ENCODE results near the gene TTC28. TPM values are rescaled to one million over a fixed set of nuclear protein-coding genes. Genes with fewer than 3 reads are reported as not detected.

The TTC28 gene
- total RNA-seq, 1 experiment from 2014 or later: not detected

DNA sequence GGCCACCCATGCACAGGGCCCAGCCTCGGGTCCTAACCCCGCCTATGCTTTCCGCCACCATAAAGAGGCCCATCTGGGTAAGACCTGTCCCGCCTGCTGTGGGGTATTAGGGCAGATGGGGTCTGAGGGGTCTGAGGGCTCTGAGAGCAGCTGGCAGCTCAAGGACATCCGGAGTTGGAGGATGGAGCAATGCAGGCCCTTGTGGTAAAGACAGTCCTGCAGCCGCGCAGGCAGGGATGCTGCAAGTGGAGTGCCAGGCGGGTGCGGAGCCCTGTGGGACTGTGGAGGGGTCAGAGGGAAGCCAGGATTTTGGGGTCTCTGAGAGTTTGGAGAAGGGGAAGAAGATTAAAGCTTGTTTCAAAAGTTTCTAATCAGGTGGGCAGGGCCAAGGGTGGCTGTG is 679.3 kb downstream of the TTC28 start:
- intact Hi-C loops (cut with micrococcal nuclease): loop anchor here (10.0 kb wide), 1 partner anchor 196 kb away; the partner anchor contains the start of gene MN1
- H3K9me3 Mint-ChIP-seq (ENCODE audit: unreplicated experiment): no peaks in the 10 kb centered on the region
- TF ChIP-seq, protein P1, sequence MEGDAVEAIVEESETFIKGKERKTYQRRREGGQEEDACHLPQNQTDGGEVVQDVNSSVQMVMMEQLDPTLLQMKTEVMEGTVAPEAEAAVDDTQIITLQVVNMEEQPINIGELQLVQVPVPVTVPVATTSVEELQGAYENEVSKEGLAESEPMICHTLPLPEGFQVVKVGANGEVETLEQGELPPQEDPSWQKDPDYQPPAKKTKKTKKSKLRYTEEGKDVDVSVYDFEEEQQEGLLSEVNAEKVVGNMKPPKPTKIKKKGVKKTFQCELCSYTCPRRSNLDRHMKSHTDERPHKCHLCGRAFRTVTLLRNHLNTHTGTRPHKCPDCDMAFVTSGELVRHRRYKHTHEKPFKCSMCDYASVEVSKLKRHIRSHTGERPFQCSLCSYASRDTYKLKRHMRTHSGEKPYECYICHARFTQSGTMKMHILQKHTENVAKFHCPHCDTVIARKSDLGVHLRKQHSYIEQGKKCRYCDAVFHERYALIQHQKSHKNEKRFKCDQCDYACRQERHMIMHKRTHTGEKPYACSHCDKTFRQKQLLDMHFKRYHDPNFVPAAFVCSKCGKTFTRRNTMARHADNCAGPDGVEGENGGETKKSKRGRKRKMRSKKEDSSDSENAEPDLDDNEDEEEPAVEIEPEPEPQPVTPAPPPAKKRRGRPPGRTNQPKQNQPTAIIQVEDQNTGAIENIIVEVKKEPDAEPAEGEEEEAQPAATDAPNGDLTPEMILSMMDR (IDR thresholded peaks at IDR 0.05; ENCODE audit: unreplicated experiment): no peak
- H3K36me3 Mint-ChIP-seq (ENCODE audit: insufficient read depth, unreplicated experiment): no peaks in the 10 kb centered on the region
- no peak overlapping the region for H3K4me3 Mint-ChIP-seq (ENCODE audit: unreplicated experiment)
- H3K4me1 Mint-ChIP-seq (ENCODE audit: insufficient read depth, unreplicated experiment): peaks cover 6% of the 10 kb centered on the region
- no peak overlapping the region for H3K27ac Mint-ChIP-seq (ENCODE audit: low read depth, unreplicated experiment)
- CTCF ChIA-PET: interaction anchor here (1.6 to 3.3 kb wide), 3 partner anchors 10 to 116 kb away, joined by 3 to 10 read pairs (median 4); no protein-coding TSS in a partner anchor
- H3K27me3 Mint-ChIP-seq (ENCODE audit: insufficient read depth, unreplicated experiment): no peaks in the 10 kb centered on the region
- DNase-seq (ENCODE audit: unreplicated experiment): no peak
- POLR2A ChIA-PET: interaction anchor here (0.6 kb wide), 1 partner anchor 68 kb away, joined by 3 read pairs; no protein-coding TSS in a partner anchor
- BruUV-seq (replicated peaks): no TSS peak

- H3K36me3 Mint-ChIP-seq (ENCODE audit: insufficient read depth, unreplicated experiment): no peaks in the 10 kb centered on the region
- no peaks in the 10 kb centered on the region for H3K9me3 Mint-ChIP-seq (ENCODE audit: unreplicated experiment)
- no peak overlapping the region for H3K4me3 Mint-ChIP-seq (ENCODE audit: unreplicated experiment)
- H3K27ac Mint-ChIP-seq (ENCODE audit: low read depth, unreplicated experiment): no peak overlapping the region
- H3K27me3 Mint-ChIP-seq (ENCODE audit: insufficient read depth, unreplicated experiment): no peaks in the 10 kb centered on the region
- ChIA-PET POLR2A (interaction anchor here (0.6 to 0.8 kb wide), 2 partner anchors 68 to 1408 kb away, joined by 3 read pairs; no protein-coding TSS in a partner anchor), CTCF (interaction anchor here (1.3 to 3.3 kb wide), 3 partner anchors 10 to 113 kb away, joined by 4 to 10 read pairs (median 7); no protein-coding TSS in a partner anchor)
- peaks cover 6% of the 10 kb centered on the region for H3K4me1 Mint-ChIP-seq (ENCODE audit: insufficient read depth, unreplicated experiment)
- intact Hi-C loops (cut with micrococcal nuclease): loop anchor here (10.0 kb wide), 1 partner anchor 195 kb away; the partner anchor contains the start of gene MN1
- BruUV-seq (replicated peaks): no TSS peak
- no peak for DNase-seq (ENCODE audit: unreplicated experiment)
- TF ChIP-seq, protein P1 (IDR thresholded peaks at IDR 0.05; ENCODE audit: unreplicated experiment): no peak
Observed at GRCh38 chr22:27999876-28000275, 679.8 kb downstream of the TTC28 start.

DNA sequence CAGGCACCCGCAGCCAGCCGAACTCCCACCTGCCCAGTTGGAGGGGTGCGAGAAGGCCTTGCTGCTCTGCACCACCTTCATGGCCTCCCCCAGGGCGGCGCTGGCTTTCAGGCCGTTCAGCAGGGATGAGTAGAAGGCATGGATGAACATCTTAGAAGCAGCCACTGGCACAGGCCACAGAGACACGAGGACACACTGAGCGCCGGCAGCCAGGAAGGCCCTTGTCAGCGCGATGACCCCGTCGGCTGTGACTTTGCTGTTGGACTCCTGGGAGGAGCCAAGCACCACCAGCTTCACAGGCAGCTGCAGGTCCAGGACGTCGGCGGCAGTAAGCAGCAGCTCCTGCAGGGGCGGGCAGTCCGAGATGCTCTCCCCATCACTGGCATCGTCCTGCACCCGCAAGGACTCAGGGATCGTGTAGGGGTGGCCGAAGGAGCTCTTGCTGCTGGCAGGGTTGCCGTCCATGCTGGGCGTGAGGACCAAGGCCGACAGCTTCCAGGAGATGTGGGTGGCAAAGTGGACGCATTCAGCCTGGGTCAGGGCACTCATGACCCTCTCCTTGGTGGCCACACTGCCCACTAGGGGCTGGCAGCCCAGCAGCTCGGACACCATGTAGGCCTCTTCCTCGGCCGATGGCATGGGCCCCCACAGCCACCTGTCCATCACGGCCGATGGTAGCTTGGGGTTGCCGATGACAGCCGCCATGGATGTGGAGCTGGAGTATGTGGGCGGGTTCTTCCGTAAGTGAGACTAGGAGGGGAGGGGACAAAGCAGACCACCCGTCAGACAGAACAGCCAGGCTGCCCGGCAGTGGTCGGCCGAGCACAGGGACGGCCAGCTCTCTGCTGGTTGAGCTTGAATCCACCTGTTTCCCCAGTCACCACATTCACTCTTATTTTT is 680.9 kb downstream of the TTC28 start:
- CTCF ChIA-PET: interaction anchor here (0.5 to 3.3 kb wide), 6 partner anchors 11 to 120 kb away, joined by 3 to 10 read pairs (median 4); no protein-coding TSS in a partner anchor
- TF ChIP-seq, protein P1 (IDR thresholded peaks at IDR 0.05; ENCODE audit: unreplicated experiment): no peak

DNA sequence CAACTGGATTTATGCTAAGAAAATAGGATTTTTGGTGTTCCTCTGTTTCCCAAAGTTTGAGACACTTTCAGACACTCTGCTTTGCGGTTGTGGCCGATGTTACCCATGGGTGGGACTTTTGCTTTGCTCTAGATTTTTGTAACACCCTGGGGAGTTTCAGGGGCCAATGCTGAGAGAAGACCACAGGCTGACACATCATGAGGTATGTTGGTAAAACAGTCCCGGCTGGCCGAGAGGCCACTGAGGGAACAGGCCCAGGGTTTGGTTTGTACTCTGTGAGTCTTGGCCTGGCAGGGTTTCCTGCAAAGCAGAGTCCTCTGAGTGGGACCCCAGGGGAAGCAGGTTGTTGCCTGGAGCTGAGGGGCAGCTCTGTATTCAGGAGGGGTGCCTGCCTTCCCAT is 682.1 kb downstream of the TTC28 start:
- Mint-ChIP-seq H3K4me3 (ENCODE audit: unreplicated experiment) (no peak overlapping the region), H3K27me3 (ENCODE audit: insufficient read depth, unreplicated experiment) (no peaks in the 10 kb centered on the region), H3K9me3 (ENCODE audit: unreplicated experiment) (no peaks in the 10 kb centered on the region), H3K27ac (ENCODE audit: low read depth, unreplicated experiment) (no peak overlapping the region), H3K4me1 (ENCODE audit: insufficient read depth, unreplicated experiment) (peaks cover 1% of the 10 kb centered on the region), H3K36me3 (ENCODE audit: insufficient read depth, unreplicated experiment) (no peaks in the 10 kb centered on the region)
- BruUV-seq (replicated peaks): no TSS peak
- ChIA-PET CTCF (interaction anchor here (0.9 to 1.0 kb wide), 2 partner anchors 22 to 49 kb away, joined by 3 read pairs; no protein-coding TSS in a partner anchor), POLR2A (no interaction called here)
- intact Hi-C loops (cut with micrococcal nuclease): no loop called here
- no peak for DNase-seq (ENCODE audit: unreplicated experiment)
- TF ChIP-seq, protein P1 (IDR thresholded peaks at IDR 0.05; ENCODE audit: unreplicated experiment): no peak

More for the DNA sequence above, 680.9 kb downstream of the TTC28 start:
- DNase-seq (ENCODE audit: unreplicated experiment): no peak
- no TSS peak for BruUV-seq (replicated peaks)
- Mint-ChIP-seq H3K27me3 (ENCODE audit: insufficient read depth, unreplicated experiment) (no peaks in the 10 kb centered on the region), H3K4me3 (ENCODE audit: unreplicated experiment) (no peak overlapping the region), H3K36me3 (ENCODE audit: insufficient read depth, unreplicated experiment) (no peaks in the 10 kb centered on the region), H3K27ac (ENCODE audit: low read depth, unreplicated experiment) (no peak overlapping the region), H3K4me1 (ENCODE audit: insufficient read depth, unreplicated experiment) (peaks cover 6% of the 10 kb centered on the region), H3K9me3 (ENCODE audit: unreplicated experiment) (no peaks in the 10 kb centered on the region)
- POLR2A ChIA-PET: interaction anchor here (0.7 kb wide), 1 partner anchor 8 kb away, joined by 4 read pairs; no protein-coding TSS in a partner anchor
- intact Hi-C loops (cut with micrococcal nuclease): no loop called here
